ENCODE results near the gene MCOLN2. TPM values are rescaled to one million over a fixed set of nuclear protein-coding genes. Genes with fewer than 3 reads are reported as not detected.

MCOLN2 gene
- total RNA-seq, 1 experiment from 2014 or later, result 22.5 TPM

GRCh38 chr1:84963021-84963420, 33.9 kb downstream of the MCOLN2 start:
- no peak overlapping the region for H3K27ac ChIP-seq (ENCODE audit: low read length)
- intact Hi-C loops (cut with micrococcal nuclease; ENCODE audit: unreplicated experiment), result no loop called here
- H3K9me3 ChIP-seq (ENCODE audit: control insufficient read depth, insufficient read depth, low read depth, low read length), result no peaks in the 10 kb centered on the region
- POLR2A ChIA-PET, result interaction anchor here (0.5 kb wide), 1 partner anchor 293 kb away, joined by 10 read pairs; no protein-coding TSS in a partner anchor
- no peaks in the 10 kb centered on the region for H3K27me3 ChIP-seq (ENCODE audit: control insufficient read depth, insufficient read depth, low read length)
- DNase-seq (ENCODE audit: low read depth, low spot score), result no peak
- ATAC-seq, result no peak
- BruUV-seq (replicated peaks), result no TSS peak
- in situ Hi-C loops (cut with HindIII; ENCODE audit: low pct_unique_long_range_greater_than_20kb, low sequenced_read_pairs), result no loop called here
- CTCF ChIA-PET, result no interaction called here
- H3K36me3 ChIP-seq (ENCODE audit: control insufficient read depth, insufficient read depth, low read length), result no peaks in the 10 kb centered on the region
- H3K4me1 ChIP-seq (ENCODE audit: control insufficient read depth, insufficient read depth, low read length), result no peaks in the 10 kb centered on the region
- no peak for TF ChIP-seq POLR2AphosphoS5 (IDR thresholded peaks at IDR 0.05; ENCODE audit: low read depth, low read length)
- no peak for TF ChIP-seq REST (IDR thresholded peaks at IDR 0.05; ENCODE audit: insufficient read depth in 1 of 2, low read depth in 2 of 2, low read length in 1 of 2)
- no peak for TF ChIP-seq TCF7L2 (IDR thresholded peaks at IDR 0.05; ENCODE audit: low read depth, low read length)
- no peak for TF ChIP-seq SIN3A (IDR thresholded peaks at IDR 0.05; ENCODE audit: borderline replicate concordance, insufficient read depth, low read depth, low read length)
- TF ChIP-seq CTCF (IDR thresholded peaks at IDR 0.05), result no peak
- no peak overlapping the region for H3K4me3 ChIP-seq (ENCODE audit: low read depth in 2 of 2, low read length in 2 of 2)

- in situ Hi-C loops (cut with HindIII; ENCODE audit: low pct_unique_long_range_greater_than_20kb, low sequenced_read_pairs), result no loop called here
- BruUV-seq (replicated peaks), result no TSS peak
- CTCF ChIA-PET, result interaction anchor here (0.6 kb wide), 1 partner anchor 327 kb away, joined by 3 read pairs; no protein-coding TSS in a partner anchor
These were observed 35.6 kb downstream of the MCOLN2 start for GRCh38 chr1:84961316-84961715.

More at GRCh38 chr1:84961316-84961715, 35.6 kb downstream of the MCOLN2 start:
- no peaks in the 10 kb centered on the region for H3K9me3 ChIP-seq (ENCODE audit: control insufficient read depth, insufficient read depth, low read depth, low read length)
- no peak overlapping the region for H3K27ac ChIP-seq (ENCODE audit: low read length)
- DNase-seq (ENCODE audit: low read depth, low spot score), result no peak
- H3K4me1 ChIP-seq (ENCODE audit: control insufficient read depth, insufficient read depth, low read length), result no peaks in the 10 kb centered on the region
- no peak for ATAC-seq
- TF ChIP-seq CTCF (IDR thresholded peaks at IDR 0.05) (no peak), REST (IDR thresholded peaks at IDR 0.05; ENCODE audit: insufficient read depth in 1 of 2, low read depth in 2 of 2, low read length in 1 of 2) (no peak), TCF7L2 (IDR thresholded peaks at IDR 0.05; ENCODE audit: low read depth, low read length) (no peak), SIN3A (IDR thresholded peaks at IDR 0.05; ENCODE audit: borderline replicate concordance, insufficient read depth, low read depth, low read length) (no peak), POLR2AphosphoS5 (IDR thresholded peaks at IDR 0.05; ENCODE audit: low read depth, low read length) (no peak)
- intact Hi-C loops (cut with micrococcal nuclease; ENCODE audit: unreplicated experiment), result no loop called here
- POLR2A ChIA-PET, result no interaction called here
- H3K36me3 ChIP-seq (ENCODE audit: control insufficient read depth, insufficient read depth, low read length), result no peaks in the 10 kb centered on the region
- H3K27me3 ChIP-seq (ENCODE audit: control insufficient read depth, insufficient read depth, low read length), result no peaks in the 10 kb centered on the region
- no peak overlapping the region for H3K4me3 ChIP-seq (ENCODE audit: low read depth in 2 of 2, low read length in 2 of 2)
